HG02678 (cell line): ENCODE results near the gene DDN.

Experiments used
- ATAC-seq: cut with Tn5 transposase; IDR thresholded peaks from one replicate; pipeline ENCODE4 v1.9.1; 2021; ENCODE audit warnings: mild to moderate bottlenecking, moderate library complexity; ENCODE audit not compliant: unreplicated experiment

DDN gene

DNA sequence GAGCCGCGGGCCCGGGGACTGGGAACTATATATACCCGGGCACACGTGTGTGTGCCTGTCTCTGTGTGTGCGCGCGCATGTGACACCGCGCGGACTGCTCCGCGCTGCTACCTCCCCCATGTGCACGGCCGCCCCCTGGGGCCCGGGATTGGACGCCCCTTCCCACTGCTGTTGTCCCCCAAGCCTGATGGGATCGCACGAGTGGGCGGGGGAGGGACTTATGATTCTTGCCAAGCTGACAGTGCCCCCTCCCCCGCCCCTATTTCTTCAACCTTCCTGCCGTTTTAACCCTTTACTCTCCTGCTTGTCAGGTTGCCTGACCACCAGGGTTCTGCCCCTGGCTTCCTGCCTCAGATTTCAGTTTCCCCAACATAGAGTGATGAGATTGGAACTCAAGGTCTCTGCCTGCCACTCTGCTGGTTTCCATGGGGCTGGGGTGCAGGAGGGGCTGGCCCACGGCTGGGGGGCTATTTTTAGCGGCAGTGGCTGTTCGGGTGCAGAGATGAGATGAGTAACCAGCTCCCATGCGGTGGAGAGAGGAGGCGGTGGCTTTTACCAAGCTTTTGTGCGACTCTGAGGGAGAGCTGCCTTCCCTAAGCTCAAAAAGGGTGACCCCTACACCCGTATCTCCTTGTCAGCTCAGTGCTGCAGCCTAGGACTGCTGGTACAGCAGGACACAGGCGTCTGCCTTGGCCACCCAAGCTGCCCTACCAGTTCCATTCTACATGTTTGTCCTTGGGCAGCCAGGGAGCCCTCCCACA, at the start of gene DDN:
Gene DDN (minus strand): TSS at position 5 of the 761 bp plus-strand sequence. CDS start 88 bp downstream, outside the sequence.
- peak; percentile 35 for ATAC-seq

DNA sequence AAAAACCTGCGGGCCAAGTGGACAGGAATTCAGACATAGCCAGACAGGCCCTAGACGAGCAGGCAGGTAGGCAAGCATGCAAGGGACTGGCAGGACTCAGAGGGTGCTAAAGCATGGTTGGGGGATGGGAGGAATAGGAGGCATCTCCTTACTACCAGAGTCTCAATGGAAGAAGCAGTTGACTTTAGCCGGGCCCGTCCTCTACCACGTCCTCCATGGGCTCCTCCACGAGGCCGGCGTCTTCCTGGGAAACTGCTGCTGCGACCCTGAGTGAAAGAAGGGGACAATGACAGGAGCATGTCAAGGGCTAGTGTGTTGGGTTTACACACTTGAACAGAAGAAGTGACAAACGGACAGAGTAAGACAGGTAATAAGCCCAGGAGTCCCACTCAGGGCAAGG, 49.8 kb upstream of the DDN start:
- ATAC-seq = no peak

DNA sequence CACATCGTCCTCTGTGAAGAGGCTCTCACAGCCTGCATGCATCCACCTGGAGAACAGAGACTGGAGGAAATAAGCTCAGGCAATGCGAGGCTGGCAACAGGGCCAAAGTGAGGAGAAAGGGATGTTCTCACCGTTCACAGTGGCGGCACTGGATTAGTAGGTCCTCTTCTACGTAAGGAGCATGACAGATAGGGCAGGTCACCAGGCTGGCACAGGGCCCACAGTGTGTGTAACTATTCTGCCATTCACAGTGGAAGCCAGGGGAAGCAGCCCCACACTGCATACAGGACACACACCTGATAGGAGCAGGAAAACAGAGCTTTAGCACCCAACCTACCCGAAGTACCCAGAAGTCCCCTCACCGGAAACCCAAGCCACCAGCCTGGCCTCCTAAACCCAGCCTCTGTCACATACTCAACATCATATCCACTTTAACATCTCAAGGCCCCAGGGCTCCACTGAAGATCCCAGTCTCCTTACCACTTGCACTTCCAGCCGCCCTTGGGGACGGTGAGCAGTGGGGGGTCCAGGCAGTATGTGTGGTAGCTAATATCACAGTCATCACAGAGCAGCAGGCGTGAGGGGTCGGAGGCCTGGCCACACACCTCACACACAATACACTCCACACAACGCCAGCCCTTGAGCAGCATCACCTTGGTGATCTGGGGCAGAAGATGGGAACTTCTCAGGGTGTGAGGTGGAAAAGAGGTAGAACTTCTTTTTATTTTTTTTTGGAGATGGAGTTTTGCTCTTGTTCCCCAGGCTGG, 47.1 kb upstream of the DDN start:
- no peak for ATAC-seq

DNA sequence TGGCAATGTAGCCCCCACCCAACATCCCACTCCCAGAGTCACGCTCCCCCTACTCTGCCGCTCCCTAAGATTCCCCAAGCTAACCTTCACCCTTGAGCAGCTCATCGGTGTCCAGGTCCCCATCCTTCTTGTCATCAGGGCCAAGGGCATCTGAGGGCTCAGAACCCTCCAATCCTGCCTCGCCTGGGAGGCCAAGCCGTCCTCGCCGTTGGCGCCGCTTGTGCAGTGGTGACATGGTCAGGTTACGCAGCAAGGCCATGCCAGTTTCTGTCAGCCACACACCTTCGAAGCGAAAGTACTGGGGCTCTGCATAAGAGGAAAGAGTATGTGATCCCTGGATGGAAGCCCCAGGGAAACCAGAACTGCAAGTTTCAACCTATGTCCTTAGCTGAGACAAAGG, 45.5 kb upstream of the DDN start:
- ATAC-seq = no peak

DNA sequence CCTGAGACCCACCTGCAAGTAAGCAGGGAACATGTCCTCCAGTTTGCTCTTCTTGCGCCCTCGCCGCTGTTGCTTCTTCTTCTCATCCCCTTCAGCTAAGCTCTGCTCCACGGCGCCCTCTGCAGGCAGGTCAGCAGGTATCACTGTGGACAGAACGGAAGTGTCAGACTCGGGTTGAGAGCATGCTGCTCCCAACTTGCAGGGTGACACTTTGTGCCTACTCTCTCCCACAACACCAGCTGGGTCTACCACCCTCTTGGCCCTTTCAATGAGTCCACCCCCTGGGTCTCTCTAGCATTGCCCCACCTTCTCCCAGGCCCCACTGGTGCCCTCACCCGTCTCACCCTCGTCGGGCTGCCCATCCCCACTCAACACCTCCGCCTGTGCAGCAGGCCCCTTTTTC, 44.7 kb upstream of the DDN start:
- no peak for ATAC-seq

DNA sequence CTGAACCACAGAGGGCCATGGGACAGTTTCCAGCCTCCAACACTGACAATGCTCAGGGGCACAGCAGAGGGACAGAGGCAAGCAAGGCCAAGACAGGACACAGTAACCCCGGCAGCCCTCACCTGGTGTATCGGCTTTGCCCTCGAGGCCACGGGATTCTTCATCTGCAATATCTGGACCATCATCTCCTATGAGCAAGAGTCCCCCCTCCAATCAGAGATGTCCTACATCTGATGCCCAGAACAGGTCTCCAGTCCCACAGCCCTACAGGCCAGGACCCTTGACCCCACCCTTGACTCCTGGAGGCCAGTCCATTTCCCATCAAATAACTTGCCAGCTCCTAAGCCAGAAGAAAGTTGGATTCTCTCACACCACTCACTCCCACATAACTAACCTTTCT, 44.1 kb upstream of the DDN start:
- ATAC-seq = no peak

DNA sequence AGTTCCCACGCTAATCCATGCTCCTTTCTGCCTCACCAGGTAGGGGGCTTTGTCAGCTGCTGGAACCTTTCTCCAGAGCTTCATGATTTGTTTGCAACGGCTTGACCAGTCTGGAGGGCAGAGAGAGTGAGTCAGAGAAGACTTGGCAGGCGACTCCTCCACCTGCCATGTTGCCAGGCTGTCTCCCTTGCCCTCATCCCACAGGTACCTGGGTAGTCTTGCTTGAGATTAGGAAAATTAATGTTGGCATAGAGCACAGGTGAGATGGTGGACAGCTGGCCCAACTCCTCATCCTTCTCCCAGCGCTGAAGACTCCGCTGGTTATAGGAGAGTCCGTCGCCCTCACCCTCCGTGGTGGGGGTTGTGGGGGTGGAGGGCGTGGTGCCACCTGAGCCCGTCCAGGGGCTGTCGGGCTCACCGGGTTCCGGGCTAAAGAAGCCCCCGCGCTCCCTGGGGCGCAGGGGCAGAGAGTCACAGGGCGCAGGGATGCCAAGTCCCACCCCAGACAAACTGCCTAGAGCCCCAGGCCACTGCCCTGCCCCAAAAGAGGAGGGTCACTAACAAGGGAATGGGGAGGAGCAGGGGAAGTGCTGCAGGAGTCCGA, 42.8 kb upstream of the DDN start:
- ATAC-seq = no peak

DNA sequence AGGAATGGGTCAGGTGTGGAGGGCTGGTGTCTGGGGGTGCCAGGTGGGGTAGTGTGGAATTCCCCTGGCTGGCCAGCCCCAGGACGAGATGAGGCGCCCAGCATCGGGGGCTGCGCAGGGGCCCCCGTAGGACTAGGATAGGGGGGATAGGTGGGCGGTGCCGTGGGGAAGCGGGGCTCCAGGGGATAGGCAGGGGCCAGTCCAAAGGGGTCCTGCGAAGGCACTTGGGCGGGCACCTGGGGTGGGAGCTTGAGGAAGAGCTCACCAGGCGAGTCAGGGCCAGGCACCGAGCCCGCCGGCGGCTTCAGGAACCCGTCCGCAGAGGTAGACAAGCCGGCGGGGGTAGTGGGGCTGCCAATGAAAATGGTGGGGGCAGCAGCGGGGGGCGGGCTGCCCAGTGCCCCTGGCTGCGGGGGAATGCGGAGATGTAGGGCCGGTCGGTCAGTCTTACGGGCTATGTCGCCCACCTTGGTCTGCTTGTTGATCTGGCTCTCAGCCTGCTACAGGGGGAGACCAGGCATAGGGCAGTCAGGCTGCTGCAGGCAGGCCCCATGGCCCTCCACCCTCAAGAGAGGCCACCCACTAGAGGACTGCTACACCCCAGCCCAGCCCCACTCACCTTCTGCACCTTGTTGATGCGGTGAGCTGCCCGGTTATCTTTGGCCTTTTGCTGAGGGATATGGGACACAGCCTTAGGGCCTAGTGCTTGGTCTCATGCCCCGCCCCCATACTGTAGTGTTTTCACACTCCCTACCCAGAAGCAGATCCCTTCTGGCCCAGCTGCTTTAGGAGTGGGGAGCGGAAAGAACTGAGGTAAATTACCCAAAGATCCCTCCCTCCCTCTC, 42.1 kb upstream of the DDN start:
- no peak for ATAC-seq

DNA sequence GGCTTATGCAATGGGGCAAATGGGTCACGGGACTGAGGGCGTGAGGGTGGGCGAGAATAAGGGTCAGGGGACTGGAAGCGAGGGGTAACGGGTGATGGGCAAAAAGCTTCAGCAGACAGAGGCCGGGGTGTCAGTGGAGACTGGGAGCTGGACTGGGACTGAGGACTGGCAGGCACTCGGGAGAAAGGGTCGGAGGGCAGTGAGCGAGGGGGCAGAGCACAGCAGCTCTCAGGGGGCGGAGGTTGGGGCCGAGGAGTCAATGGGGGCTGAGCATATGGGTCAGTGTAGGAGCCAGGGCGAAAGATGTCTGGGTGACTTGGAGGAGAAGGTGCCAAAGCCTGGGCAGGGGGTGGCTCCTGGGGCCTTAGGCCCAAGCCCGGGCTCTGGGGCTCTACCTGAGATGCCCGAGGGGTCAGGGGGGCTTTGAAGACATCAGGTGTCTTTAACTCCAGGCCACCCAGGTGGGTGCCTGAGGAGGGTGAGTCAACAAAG, 41.2 kb upstream of the DDN start:
- ATAC-seq = no peak

DNA sequence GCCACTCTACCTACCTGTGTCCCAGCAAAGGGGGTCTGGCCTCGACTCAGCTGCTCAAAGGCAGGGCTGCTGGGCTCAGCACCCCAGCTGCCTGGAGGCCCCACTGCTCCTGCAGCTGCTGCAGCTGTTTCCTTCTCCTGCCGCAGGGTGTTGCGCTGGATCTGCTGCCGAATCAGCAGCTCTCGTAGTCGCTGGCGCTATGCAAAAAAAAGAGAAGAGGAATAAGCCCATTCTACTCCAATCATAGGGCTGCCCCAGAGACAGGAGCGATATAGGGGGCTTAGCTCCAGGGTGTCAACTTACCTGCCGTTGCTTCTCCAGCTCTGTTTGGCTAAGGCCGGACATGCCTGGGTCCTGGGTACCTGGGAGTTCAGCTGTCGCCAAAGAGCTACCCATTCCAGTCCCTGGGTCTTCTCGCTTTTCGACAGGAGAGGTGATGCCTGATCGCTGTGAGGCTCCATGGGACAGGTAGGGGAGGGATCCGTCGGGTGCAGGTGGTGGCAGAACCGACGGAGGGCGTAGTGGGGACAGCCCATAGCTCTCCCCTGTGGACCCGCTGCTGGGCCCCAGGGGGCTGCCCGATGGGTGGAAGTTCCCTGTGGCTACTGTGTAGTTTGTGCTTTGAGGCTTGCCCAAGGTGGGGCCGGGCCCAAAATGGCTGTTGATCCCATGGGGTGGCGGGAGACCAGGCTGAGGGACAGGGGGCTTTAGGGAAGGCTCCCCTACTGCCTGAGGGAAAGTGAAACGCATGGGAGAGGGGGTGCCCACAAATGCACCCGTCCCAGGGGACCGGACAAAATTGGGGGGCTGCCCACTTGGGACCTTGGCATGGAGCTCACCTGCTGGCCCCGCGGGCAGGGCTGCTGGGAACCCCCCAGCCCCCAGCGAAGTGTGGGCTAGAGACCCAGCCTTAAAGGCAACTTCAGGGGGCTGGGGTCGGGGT, 40.5 kb upstream of the DDN start:
- no peak for ATAC-seq

DNA sequence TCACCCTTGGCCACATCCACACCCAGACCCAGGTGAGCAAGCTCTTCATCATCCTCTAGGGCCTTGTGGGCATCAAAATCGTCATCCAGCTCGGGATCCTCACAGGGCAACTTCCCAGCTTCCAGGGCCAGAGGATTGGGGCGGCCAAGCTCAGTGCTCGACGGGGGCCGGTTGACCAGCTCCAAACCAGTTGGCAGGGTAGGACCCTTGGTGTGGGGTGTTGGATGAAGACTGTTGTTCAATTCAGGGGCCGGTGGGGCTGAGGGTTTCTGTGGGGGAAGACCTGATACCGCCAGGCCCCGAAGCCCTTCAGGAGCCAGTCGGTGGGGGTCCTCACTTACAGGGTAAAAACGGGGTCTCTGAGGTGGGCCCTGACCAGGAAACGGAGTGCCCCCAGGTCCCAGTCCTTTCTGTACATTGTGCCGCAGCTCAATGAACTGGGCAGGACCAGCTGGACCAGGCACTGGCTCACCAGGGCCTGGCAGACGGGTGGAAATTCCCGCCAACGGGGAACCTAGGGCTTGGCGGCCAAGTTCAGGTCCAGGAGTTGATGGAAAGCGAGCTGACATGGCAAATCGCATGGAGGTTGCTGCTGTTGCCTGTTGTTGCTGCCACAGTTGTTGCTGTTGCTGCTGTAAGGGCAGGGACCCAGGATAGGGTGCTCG, 39.2 kb upstream of the DDN start:
- no peak for ATAC-seq

DNA sequence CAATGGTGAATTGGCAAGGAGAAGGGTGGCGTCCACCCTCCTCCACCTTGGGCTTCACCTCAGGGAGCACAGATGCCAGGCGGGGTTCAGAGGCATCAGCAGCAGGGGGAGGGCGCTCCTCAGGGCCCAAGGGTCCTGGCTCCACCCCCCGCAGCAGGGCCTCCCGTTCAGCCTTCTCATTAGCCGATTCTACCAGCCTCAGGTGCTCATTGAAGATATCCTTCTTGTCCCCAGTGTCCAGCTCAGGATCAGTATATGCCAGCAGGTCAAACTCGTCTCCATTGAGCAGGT, 38.7 kb upstream of the DDN start:
- no peak for ATAC-seq

DNA sequence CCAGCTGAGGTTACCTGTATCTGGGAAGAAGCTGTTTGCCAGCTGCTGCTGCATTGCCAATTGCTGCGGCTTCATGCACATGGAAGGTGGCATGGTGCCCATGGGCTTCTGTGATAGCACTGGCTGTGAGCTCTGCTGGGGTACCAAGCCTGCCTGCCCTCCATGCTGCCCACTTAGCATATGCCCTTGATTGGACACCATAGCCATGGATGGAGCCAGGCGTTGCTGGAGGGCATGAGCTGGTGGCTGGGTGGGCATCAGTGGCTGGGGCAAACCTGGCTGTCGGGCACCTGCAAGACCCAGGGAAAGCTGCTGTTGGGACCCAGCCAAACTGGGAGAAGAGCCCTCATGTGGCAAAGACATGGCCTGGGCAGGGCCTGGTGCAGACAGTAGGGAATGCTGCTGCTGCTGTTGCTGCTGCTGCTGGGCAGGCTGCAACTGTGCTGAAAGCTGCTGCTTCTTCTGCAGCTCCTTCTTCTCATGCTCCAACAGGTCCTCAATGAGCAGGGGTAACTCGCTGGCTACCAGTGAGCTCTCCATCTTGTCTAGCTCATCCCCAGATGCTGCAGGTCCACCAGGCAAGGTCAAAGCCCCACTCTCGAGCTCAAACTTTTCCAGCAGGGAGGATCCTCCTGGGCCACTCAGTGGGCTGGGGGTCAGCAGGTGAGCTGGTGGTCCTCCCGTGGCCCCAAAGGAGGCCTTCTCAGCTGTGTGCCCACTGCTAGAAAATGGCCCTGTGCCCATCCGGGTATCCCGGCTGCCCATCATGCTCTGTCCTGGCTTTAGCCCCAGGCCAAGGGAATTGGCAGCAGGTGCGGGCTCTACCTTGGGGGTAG, 38.2 kb upstream of the DDN start:
- no peak for ATAC-seq

DNA sequence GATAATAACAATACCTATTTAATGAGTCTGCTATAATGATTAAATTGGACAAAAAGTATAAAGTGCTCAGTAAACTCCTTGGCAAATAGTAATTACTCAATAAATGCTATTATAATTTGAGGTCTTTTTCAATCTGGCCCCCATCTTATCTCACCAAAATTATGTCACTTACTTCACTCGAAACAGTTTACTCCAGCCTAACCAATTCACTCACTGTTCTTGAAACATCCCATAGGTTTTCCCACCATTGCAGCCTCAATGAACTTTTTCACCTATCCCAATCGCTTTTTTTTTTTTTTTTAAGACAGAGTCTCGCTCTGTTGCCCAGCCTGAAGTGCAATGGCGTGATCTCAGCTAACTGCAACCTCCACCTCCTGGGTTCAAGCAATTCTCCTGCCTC, 36.9 kb upstream of the DDN start:
- no peak for ATAC-seq

DNA sequence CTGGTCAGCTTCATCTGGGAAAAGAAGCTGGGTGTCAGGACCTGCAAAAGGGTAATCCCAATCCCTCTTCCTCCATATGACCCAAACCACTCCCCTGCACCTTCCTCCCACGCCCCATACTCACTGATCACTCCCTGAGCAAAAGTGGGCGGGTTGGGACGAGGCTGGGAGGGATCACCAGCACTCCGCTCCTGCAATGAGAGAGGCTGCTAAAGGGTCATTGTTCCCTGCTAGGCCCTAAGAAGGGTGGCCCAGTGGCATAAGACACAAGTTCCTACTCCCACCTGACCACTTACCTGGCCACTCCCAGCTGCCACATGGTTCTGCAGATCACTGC, 35.1 kb upstream of the DDN start:
- no peak for ATAC-seq

DNA sequence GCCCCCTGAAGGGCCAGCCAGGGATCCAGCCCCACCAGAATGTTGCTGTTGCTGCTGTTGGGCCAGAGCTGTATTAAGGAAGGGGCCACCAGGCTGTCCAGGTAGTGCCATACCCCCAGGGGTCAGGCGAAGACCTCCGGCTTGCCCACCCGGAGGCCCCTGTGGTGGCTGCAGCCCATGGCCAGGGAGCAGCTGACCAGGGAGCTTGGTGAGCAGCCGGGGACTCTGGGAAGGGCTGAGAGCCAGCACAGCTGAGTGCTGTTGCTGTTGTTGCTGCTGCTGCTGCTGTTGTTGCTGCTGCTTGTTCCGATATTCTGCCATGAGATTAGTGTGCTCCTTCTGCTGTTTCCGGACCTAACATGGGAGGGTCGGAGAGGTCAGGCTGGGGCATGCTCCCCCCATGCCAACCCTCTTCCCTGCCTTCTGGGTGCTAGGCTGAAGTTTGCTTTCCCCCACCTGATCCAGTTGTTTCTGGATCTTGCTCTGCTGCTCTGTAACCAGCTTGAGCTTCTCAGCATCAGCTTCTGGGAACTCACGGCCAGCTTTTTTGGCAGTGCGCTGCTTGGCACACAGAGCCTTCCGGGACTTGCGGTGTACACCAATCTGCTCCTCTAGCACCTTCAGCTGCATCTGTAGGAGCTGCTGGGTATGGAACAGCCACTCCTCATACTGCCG, 34.6 kb upstream of the DDN start:
- no peak for ATAC-seq

DNA sequence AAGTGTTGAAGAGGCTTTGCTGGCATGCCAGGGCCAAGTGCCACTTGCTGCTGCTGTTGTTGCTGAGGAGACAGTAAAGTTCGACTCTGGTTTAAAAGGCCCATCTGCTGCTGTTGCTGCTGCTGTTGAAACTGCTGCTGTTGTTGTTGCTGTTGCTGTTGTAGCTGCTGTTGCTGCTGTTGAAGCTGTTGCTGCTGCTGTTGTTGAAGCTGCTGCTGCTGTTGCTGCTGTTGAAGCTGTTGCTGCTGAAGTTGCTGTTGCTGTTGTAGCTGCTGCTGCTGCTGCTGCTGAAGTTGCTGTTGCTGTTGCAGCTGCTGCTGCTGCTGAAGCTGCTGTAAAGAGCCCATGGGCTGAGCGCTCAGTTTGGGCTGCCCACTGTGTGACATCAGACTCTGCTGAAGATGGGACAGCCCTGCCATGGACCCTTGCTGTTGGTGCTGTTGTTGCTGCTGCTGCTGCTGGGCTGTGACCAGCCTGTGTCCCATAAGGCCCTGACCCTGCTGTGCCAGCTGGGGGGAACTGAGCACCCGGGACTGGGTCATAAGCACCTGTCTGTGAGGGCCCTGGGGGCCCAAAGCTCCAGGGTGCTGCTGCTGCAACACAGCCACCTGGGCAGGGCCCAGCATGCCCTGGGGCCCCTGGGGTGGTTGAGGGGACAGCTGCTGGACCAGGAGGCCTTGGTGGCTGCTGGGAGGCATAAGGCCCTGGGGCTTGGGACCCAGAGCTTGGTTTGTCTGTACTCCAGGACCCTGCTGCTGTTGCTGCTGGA, 33.7 kb upstream of the DDN start:
- ATAC-seq = no peak

DNA sequence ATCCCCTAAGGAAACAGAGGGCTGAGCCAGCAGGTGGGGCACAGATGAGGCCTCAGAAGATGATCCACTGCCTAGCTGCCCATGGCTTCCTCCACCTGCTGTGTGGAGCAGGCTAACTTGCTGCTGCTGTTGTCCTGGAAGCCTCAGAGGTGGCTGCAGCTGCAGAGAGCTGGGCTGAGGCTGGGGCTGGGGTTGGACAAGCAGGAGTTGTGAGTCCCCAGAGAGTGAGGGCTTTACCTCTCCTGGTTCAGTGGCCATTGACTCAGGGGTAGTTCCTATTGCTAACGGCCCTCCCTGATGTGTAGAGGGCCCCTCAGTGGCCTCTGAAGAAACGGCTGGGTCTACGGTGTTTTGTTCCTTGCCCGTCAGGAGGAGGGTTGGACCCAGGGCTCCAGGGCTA, 33.1 kb upstream of the DDN start:
- ATAC-seq = no peak
